Thyroid gland (tissue), 4 donors: ENCODE measurements around the gene LRP1-AS. TPM values are rescaled to one million over a fixed set of nuclear protein-coding genes. Genes with fewer than 3 reads are reported as not detected.

ENCODE experiments used
- DNase-seq, 2 donors: peaks; one replicate each; pipeline ENCODE4 v3.0.0-alpha.2; 2019
- H3K27ac ChIP-seq, 3 donors: fragments of 200-600 bp; sonication (generic); 1 replicate in 2 of 3; 2 replicates in 1 of 3; pipeline ENCODE4 v1.5.1; 2016 to 2019; ENCODE audit warnings: mild to moderate bottlenecking in 1 of 3, moderate library complexity in 1 of 3
- H3K27me3 ChIP-seq: fragments of 200-600 bp; sonication (generic); one replicate; pipeline ENCODE4 v1.5.1; 2019
- H3K36me3 ChIP-seq, 2 donors: fragments of 200-600 bp; sonication (generic); one replicate each; pipeline ENCODE4 v1.5.1; 2016 to 2019
- H3K4me1 ChIP-seq, 2 donors: fragments of 200-600 bp; sonication (generic); one replicate each; pipeline ENCODE4 v1.5.1; 2017 to 2019
- H3K4me3 ChIP-seq, 3 donors: fragments of 200-600 bp; sonication (generic); replicated peaks in 1 of 3; 1 replicate in 2 of 3; 2 replicates in 1 of 3; pipeline ENCODE4 v1.5.1; 2016; ENCODE audit warnings: mild to moderate bottlenecking in 1 of 3
- H3K9me3 ChIP-seq: fragments of 200-600 bp; sonication (generic); one replicate; pipeline ENCODE4 v1.5.1; 2017
- CTCF ChIP-seq, 6 experiments: fragments of 200-600 bp in 3 of 6; fragments of 450-650 bp in 3 of 6; sonication (generic) in 3 of 6; IDR thresholded peaks; one replicate each; pipeline ENCODE4 v1.5.1; 2016 to 2019; ENCODE audit warnings: antibody characterized with exemption in 6 of 6, mild to moderate bottlenecking in 2 of 6, inconsistent platforms in 1 of 6, moderate library complexity in 1 of 6
- POLR2A ChIP-seq, 2 donors: fragments of 450-650 bp; IDR thresholded peaks; one replicate each; pipeline ENCODE4 v1.6.1; 2017; ENCODE audit warnings: antibody characterized with exemption in 2 of 2, mild to moderate bottlenecking in 2 of 2, moderate library complexity in 1 of 2
- WGBS, 2 donors: methylation state at CpG; one replicate each; pipeline ENCODE4 v1.1.5; 2017; 5-methylcytosine and 5-hydroxymethylcytosine counted together
- intact Hi-C: fragments of 100-400 bp; cut with DNase I; formaldehyde crosslinking; loops from one replicate; pipeline ENCODE4 v1.15.1; 2023
- total RNA-seq, 4 donors: library from RNA; depleted of rRNA; stranded (reverse); fragments of >200 nt; gene quantifications; one replicate each; pipeline ENCODE4 v1.2.3, GENCODE V29; 2016

Gene LRP1-AS
- total RNA-seq, 4 donors from 2014 or later, result not detected

GRCh38 chr12:57135527-57136326 is 11.7 kb downstream of the LRP1-AS start:
- H3K4me1 ChIP-seq, result peaks cover 0 to 10% of the 10 kb centered on the region in 2 donors
- WGBS, 2 donors, result 58 to 63% methylated on average over 11 to 18 of the region's 18 CpGs

GRCh38 chr12:57134949-57135348 is 12.5 kb downstream of the LRP1-AS start:
- H3K27me3 ChIP-seq, result no peaks in the 10 kb centered on the region
- no peaks in the 10 kb centered on the region for H3K9me3 ChIP-seq
- peaks cover 0 to 8% of the 10 kb centered on the region in 2 donors for H3K36me3 ChIP-seq
- H3K27ac ChIP-seq, result peak overlapping the region in 1 of 3 donors; percentile 74
- H3K4me1 ChIP-seq, result peaks cover 0 to 10% of the 10 kb centered on the region in 2 donors
- no peak for TF ChIP-seq POLR2A (IDR thresholded peaks at IDR 0.05)
- no peak for DNase-seq
- H3K4me3 ChIP-seq, result no peak overlapping the region
- 75 to 93% methylated on average over 9 of the region's 9 CpGs for WGBS, 2 donors
- intact Hi-C loops, result loop anchor here (5.0 kb wide), 1 partner anchor 42 kb away; no protein-coding TSS in a partner anchor

More at GRCh38 chr12:57135527-57136326, 11.7 kb downstream of the LRP1-AS start:
- peaks cover 0 to 10% of the 10 kb centered on the region in 2 donors for H3K36me3 ChIP-seq
- H3K27me3 ChIP-seq, result no peaks in the 10 kb centered on the region
- TF ChIP-seq CTCF (IDR thresholded peaks at IDR 0.05) (no peak), POLR2A (IDR thresholded peaks at IDR 0.05) (no peak)
- intact Hi-C loops, result loop anchor here (5.0 kb wide), 1 partner anchor 42 kb away; no protein-coding TSS in a partner anchor
- no peaks in the 10 kb centered on the region for H3K9me3 ChIP-seq
- peak overlapping the region; percentile 17 to 74 (median 32) for H3K27ac ChIP-seq
- H3K4me3 ChIP-seq, result no peak overlapping the region
- DNase-seq, result no peak

- WGBS, 2 donors, result 75 to 86% methylated on average over 6 of the region's 6 CpGs
- Histone ChIP-seq H3K27me3 (no peaks in the 10 kb centered on the region), H3K4me3 (no peak overlapping the region), H3K27ac (peak overlapping the region in 2 of 3 donors; percentile 38 to 74), H3K9me3 (no peaks in the 10 kb centered on the region), H3K36me3 (peaks cover 0 to under 1% of the 10 kb centered on the region in 2 donors), H3K4me1 (peaks cover 10 to 16% of the 10 kb centered on the region in 2 donors)
- intact Hi-C loops, result no loop called here
- TF ChIP-seq POLR2A (IDR thresholded peaks at IDR 0.05) (no peak), CTCF (IDR thresholded peaks at IDR 0.05) (no peak)
- no peak for DNase-seq
Observed at GRCh38 chr12:57133916-57134315, 13.5 kb downstream of the LRP1-AS start.

GRCh38 chr12:57133013-57133569 is 14.3 kb downstream of the LRP1-AS start:
- whole genome bisulfite sequencing, 2 donors, result 70 to 77% methylated on average over 4 of the region's 4 CpGs
- no peak overlapping the region for H3K4me3 ChIP-seq
- DNase-seq, result no peak
- peak overlapping the region; percentile 21 to 74 (median 68) for H3K27ac ChIP-seq
- H3K4me1 ChIP-seq, result peaks cover 11 to 15% of the 10 kb centered on the region in 2 donors
- no peaks in the 10 kb centered on the region for H3K27me3 ChIP-seq
- TF ChIP-seq POLR2A (IDR thresholded peaks at IDR 0.05) (no peak), CTCF (IDR thresholded peaks at IDR 0.05) (no peak)
- H3K36me3 ChIP-seq, result no peaks in the 10 kb centered on the region
- no peaks in the 10 kb centered on the region for H3K9me3 ChIP-seq
- intact Hi-C loops, result no loop called here

- Histone ChIP-seq H3K4me1 (peaks cover 6 to 15% of the 10 kb centered on the region in 2 donors), H3K9me3 (no peaks in the 10 kb centered on the region), H3K4me3 (peak overlapping the region in 1 of 3 donors; percentile 6), H3K36me3 (no peaks in the 10 kb centered on the region), H3K27me3 (no peaks in the 10 kb centered on the region), H3K27ac (peak overlapping the region in 2 of 3 donors; percentile 21 to 42)
- TF ChIP-seq CTCF (IDR thresholded peaks at IDR 0.05) (no peak), POLR2A (IDR thresholded peaks at IDR 0.05) (no peak)
- 56 to 57% methylated on average over 9 of the region's 9 CpGs for WGBS, 2 donors
- no peak for DNase-seq
- intact Hi-C loops, result no loop called here
Observed at GRCh38 chr12:57131896-57132744, 15.3 kb downstream of the LRP1-AS start.
